Activated gamma-delta T cell treated with Interleukin-2 at 50 U/mL for 16 hours (primary cell): ENCODE measurements around the gene AFG3L2.

ENCODE experiments used
- DNase-seq: peaks from one replicate; pipeline ENCODE4 v3.0.0-alpha.2; 2020

AFG3L2 gene

DNA sequence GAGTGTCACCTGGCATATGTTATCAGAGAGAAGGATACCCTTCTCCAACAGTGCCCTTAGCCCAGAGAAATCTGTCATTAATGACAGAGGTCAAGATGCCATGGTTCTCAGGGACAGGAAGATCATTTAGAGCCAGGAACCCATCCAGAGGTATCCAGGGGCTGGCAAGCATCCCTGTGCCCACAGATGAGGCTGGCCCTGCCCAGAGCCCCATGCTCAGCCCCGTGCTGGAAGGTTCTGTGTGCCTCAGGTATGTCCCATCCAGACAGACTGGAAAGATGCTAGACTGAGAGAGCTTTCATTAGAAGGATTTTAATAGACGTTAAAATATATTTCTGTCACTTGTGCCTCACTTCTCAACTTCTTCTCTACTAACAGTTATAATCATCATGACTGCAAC is 77.2 kb downstream of the AFG3L2 start:
- DNase-seq, result no peak

DNA sequence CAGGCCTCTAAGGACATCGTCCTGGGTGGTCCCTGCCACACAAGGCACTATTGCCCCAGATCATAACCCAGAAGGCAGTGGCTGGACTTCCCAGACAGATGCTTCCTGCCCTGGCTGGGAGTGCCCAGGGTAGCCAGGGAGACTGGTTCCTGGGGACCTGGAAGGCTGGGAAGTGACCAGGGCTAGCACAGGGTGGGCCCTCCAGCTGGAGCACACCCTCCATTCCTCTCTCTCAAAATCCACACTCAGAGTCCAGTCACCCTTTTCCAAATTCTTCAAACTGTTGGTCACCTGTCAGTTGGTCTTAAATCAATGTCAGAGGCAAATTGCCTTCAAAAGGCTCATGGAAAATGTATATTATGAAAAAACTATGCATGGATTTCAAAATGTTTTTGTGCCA is 80.6 kb downstream of the AFG3L2 start:
- DNase-seq, result no peak

DNA sequence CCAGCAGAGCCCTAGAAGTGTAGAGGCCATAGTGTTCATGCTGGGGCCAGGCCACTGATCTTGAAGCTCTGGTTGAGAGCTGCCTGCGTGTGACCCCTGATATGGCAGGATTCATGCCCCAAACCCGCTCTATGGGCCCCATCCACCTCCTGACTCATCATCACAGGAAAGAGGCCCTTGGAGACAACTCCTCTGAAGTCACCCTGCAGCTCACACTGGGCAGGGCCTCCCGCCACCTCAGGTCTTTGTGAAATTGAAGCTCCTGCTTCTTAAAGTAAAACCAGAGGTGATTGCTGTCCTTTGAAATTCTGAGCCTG is 81.0 kb downstream of the AFG3L2 start:
- DNase-seq, result no peak

DNA sequence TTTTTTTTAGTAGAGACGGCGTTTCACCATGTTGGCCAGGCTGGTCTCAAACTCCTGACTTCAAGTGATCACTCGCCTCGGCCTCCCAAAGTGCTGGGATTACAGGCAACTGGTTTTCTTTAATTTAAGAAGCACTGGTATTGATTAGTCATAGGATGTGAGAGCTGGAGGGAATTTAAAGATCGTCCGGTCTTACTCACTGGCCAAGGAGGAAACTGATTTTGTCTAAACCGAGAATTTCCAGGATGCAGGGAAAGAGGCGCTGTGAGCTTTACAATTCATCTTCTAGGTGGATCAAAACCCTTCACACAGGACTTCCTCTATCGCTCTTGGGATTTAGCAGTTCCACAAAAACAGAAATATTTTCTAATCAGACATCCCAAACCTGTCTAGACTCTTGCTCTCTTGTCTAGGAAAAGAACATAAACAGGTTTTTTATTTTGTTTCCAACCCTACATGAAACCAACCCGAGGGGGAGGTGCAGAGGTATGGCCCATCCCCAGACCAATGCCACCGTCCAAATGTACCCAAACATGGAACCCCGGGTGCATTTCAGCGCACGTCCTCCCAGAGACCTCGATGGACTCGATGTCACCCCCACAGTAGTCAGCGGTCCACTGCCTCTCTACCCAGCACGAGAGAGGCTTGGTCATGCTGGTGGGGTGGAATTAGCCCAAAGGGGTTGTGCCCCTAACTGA is 81.5 kb downstream of the AFG3L2 start:
- no peak for DNase-seq

DNA sequence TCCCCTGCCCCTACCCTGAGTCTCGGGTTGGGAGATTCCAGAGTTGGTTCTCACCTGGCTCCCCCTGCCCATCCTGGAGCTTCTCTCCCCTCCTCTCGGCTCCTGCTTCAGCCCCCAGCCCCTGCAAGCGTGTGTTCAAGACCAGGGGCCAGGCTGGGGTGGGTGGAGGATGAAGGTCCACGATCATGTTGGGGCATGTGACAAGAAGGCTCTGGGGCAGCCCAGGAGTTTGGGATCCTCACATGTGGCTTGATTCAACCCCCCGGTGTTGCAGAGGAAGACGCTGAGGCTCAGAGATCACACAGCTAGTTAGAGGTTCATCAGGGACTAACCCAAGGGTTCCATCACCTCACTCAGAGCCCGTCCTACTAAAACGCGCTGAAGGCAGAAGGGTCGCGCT is 83.2 kb downstream of the AFG3L2 start:
- DNase-seq, result no peak

DNA sequence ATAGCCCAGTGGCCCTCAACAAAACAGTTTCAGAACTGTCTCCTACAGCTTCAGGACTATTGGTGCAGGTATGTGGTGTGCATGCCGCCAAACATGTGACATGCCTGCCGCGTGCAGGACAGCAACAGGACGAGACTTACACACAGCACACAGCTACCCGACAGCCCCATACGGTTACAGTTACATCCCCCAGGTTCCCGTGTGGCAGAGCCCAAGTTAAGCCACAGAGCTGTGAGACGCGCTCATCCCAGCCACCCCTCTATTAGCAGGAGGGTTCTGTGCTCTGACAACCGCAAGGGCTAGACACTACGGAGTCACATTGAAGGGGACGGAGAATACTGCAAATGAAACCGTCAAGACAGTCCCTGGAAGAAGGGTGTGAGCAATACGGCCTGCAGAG is 85.3 kb downstream of the AFG3L2 start:
- DNase-seq, result no peak

DNA sequence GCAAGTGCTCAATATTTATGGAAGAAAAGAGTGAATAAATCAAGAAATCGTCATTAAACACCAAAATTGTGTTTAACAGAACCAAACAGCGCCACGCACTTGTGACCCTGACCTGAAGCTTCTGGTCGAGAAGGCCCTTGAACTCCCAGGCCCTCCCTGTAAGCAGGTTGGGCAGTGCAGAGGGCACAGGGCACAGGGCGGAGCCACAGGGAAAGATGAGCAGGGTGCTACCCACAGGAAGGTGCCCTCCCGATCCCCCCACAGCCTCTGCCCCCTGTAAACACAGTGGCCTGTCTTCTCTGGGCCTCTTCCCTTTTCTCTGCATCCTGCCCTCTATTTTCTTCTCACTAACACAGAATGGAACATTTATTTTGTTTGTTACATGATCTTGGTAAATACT is 85.9 kb downstream of the AFG3L2 start:
- no peak for DNase-seq

DNA sequence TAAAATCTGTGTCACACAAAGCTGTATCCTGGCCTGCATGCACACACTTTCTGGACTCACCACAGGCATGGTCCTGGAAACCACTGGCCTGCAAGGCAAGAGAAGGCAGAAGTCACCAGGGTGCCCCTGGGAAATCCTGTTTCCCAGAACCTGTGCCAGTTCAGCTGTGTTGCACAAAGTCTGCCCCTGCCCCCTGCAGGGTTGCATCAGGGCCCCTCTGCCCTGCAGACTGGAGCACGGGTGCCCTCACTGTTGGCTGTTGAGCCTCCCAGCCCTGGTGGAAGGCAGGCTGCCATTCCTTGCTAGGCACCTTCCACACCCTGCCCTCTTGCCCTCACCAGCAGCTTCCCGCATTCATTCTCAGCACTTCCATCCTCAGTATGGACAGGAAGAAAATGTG is 86.9 kb downstream of the AFG3L2 start:
- no peak for DNase-seq

DNA sequence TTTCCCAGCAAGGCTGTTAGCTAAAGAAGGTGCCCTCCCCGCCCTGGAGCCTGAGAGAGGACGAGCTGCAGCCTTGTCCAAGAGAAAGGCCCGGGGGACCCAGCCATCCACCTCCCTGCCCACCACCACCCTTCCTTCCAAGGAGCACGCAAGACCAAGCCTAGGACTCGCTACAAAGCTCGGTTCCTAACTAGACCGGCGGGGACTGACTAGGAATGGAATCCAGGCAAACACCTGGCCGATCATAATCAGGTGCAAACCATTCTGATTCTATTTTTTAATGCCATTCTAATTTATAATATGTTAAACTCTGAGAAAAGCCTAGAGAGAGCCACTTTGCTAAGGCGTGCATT is 88.6 kb downstream of the AFG3L2 start:
- no peak for DNase-seq

DNA sequence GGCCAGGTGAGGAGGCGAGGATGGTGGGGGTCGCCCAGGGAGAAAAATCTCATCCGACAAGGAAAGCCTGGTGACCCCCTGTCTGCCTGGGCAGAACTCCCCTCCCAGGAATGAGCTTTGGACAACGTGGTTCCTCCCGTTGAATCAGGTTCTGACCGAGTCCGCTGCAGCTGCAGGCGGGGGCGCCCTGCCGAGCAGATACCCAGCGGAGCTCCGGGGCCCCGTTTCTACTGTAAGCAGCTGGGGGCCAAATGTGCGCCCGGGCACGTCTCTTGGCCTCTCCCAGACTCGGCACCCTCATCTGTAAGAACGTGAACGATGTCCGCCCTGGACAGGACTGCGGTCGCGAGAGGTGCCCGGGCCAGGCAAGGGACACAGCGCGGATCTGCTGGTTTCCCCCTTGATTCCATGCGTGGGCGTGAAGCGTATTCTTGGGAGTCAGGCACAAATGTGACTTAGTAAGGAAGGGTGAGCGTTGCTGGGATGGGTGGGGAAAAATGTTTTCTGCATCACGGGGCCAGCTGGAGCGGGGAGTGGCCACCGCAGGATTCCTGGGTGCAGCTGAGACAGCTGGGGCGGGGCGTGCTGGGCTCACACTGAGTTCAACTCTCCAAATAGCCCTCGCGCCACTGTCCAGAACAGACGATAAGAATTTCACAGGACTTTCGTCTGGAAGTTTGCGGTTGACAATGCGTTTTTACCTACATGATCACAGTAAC is 89.2 kb downstream of the AFG3L2 start:
- no peak for DNase-seq

DNA sequence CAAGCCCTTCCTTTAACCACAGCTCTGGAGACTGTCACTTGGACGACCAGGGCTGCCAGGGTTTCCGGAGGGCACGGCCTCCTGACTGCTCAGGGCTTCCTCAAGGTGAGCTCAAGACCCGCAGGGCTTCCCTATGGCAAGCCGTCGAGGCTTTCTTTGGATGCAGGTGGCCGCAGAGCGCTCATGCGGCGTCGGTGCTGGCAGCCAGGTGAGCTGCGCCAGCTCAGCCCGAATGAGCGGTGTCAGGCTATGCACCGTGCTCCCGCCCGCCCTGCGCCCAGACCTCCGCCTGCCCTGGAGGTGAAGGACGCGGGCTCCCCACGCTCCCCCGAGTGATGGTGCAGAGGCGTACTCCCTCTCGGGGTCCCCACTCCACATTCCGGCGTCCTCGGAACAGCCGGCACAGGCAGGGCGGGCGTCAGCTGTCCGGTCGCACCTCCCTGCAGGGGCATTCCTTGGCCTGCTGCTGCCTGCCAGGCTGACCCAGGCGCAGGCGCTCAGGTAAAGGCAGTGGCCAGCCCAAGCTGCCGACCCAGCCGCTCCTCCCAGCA is 89.8 kb downstream of the AFG3L2 start:
- DNase-seq, result no peak

DNA sequence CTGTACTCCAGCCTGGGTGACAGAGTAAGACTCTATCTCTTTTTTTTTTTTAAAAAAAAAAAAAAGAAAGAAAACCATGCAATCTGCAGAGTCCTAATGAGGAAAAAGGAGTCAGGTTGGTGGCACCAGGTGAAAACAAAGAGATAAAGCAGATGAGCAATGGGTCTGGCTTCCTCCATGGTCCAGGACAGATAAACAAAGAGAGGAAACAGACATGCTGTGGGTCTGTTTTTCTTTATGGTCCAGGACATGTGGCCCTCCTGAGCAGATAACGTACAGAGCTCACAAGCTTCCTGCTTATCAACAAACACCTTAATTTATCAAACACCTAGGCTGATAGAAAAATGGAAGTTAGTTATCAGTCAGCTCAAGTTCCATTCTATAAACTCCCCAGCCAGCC is 93.4 kb downstream of the AFG3L2 start:
- no peak for DNase-seq

DNA sequence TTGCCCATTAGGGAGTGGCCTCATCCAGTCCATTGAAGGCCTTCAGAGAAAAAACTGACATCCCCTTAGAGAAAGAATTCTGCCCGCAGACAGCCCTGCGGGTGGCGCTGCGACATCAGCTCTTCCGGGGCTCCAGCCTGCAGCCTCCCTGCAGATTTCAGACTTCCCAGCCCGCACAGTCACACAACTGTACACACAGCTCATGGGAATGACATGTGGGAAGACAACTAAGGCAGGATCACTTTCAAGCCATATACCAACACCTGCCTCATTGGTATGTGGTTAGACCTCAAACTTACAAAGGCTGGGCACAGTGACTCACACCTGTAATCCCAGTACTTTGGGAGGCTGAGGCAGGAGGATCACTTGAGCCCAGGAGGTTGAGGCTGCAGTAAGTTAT is 93.8 kb downstream of the AFG3L2 start:
- DNase-seq, result no peak

DNA sequence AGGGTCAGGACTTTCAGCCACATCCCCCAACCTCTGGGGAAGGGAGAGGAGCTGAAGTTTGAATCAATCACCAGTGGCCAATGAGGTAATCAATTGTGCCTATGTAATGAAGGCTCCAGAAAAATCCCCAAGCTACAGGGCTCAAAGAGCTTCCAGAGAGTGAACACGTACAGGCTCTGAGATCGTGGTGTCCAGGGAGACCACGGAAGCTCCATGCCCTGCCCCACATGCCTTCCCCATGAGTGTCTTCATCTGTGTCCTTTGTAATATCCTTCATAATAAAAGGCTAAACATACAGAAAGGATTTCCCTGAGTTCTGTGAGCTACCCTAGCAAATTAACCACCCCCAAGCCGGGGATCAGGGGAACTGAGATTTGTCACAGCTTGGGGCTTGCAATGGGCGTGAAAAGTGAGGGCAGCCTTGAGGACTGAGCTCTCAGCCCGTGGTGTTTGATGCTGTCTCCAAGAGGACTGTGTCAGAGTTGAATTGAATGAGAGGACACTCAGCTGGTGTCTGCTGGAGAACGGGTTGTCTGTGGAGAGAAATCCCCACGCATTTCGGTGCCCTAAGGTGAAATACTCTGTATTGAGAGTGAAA is 94.5 kb downstream of the AFG3L2 start:
- no peak for DNase-seq

DNA sequence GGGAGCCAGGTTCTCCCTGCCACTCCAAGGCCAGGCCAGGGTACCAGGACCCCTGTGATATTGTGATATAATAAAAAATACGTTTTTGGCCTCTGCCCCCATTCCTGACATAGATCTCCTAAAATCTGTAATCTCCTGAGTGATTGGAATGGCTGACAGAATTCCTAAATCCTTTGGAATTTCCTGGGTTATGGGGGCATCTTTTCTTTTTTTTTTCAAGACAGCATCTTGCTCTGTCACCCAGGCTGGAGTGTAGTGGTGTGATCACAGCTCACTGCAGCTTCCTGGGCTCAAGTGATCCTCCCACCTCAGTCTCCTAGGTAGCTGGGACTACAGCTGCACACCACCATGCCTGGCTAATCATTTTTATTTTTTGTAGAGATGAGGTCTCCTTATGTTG is 95.2 kb downstream of the AFG3L2 start:
- no peak for DNase-seq

DNA sequence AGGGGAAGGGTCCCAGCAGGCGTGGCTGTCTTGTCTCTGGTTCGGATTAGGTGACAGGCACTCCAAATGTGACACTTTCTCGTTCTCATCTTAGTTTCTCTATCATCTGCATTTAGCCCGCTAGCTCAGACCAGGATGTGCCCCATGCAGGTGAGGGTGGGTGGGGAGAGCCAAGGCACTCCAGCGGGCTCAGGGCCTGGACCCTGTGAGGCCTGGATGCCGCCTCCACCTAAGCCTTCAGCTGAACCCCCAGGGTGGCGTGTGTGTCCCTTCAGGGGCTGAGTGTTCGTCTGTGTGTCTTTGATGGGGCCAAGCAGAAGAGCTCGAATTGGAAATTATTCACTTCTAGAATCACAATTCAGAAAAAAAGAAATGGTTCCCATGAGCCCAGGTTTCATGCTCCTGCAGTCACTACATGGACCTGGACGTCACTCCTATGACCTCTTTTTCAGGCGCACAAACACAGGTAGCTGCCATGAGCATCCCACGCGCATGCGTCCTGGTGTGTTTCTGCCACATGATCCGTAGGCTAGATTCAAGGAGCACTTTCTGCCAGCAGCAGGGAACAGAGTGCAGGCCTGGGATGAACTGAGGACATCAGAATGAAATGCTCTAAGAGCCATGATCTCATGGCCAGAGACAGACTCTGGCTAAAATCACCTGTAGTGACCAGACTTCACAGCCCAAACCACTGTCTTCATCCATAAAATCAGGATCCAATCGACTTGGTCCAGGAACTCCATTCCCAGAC is 97.1 kb downstream of the AFG3L2 start:
- no peak for DNase-seq
